GM23338 (cell line): Measurements from ENCODE around the gene MLST8. TPM values are rescaled to one million over a fixed set of nuclear protein-coding genes. Genes with fewer than 3 reads are reported as not detected.

Experiments
- CREB1 ChIP-seq: fragments of 250-450 bp; sonication (Bioruptor Pico); IDR thresholded peaks from 2 replicates; pipeline ENCODE4 v1.5.0; 2020; ENCODE audit warnings: low read depth, mild to moderate bottlenecking, moderate library complexity
- EZH2 ChIP-seq: fragments of 200-600 bp; sonication (generic); IDR thresholded peaks from one replicate; pipeline ENCODE4 v1.8.0; 2017; ENCODE audit warnings: antibody characterized with exemption, mild to moderate bottlenecking, low read depth; ENCODE audit not compliant: unreplicated experiment
- EZH2phosphoT487 ChIP-seq: fragments of 200-600 bp; sonication (generic); IDR thresholded peaks from one replicate; pipeline ENCODE4 v1.8.1; 2018; ENCODE audit warnings: antibody characterized with exemption; ENCODE audit not compliant: unreplicated experiment
- JUNB ChIP-seq: IDR thresholded peaks from one replicate; pipeline ENCODE4 v1.6.1; 2016; ENCODE audit warnings: antibody characterized with exemption; ENCODE audit not compliant: unreplicated experiment
- NANOG ChIP-seq: IDR thresholded peaks from 2 replicates; pipeline ENCODE4 v1.6.1; 2016; ENCODE audit warnings: antibody characterized with exemption, borderline replicate concordance
- POLR2AphosphoS5 ChIP-seq: IDR thresholded peaks from 2 replicates; pipeline ENCODE4 v1.6.1; 2016; ENCODE audit warnings: antibody characterized with exemption, low read depth
- STAT1 ChIP-seq: IDR thresholded peaks from one replicate; pipeline ENCODE4 v1.6.1; 2016; ENCODE audit warnings: antibody characterized with exemption; ENCODE audit not compliant: unreplicated experiment
- ZNF331 ChIP-seq: fragments of 250-450 bp; sonication (Bioruptor Pico); IDR thresholded peaks from 2 replicates; pipeline ENCODE4 v1.5.0; 2020; ENCODE audit warnings: low read depth, mild to moderate bottlenecking, moderate library complexity
- polyA plus RNA-seq: library from polyadenylated mRNA; unstranded; fragments of >200 nt; fragmentation: Nextera tagmentation; extraction: Ambion mirVana; gene quantifications from 2 replicates; pipeline ENCODE4 v1.2.1, GENCODE V29; 2016
- total RNA-seq: library from RNA; depleted of rRNA; stranded (reverse); fragments of >200 nt; shearing (Covaris generic); gene quantifications from 2 replicates; pipeline ENCODE4 v1.2.3, GENCODE V29; 2014
- TF ChIP-seq, protein P1 (sequence below): fragments of 250-450 bp; sonication (Bioruptor Pico); IDR thresholded peaks from 2 replicates; pipeline ENCODE4 v1.5.0; 2020; ENCODE audit warnings: mild to moderate bottlenecking, moderate library complexity
- TF ChIP-seq, protein P2 (sequence below): IDR thresholded peaks from one replicate; pipeline ENCODE4 v1.6.1; 2018; ENCODE audit warnings: antibody characterized with exemption; ENCODE audit not compliant: unreplicated experiment
- TF ChIP-seq, protein P3 (sequence below), 2 experiments: fragments of 200-600 bp in 1 of 2; sonication (generic) in 1 of 2; conservative IDR thresholded peaks; 2 replicates each; pipeline versions ENCODE4 v1.5.1 to v1.6.1; 2016 to 2017; ENCODE audit warnings: antibody characterized with exemption in 2 of 2, low read depth in 2 of 2, mild to moderate bottlenecking in 2 of 2, moderate library complexity in 1 of 2

Gene MLST8
- total and polyA plus RNA-seq, 2 experiments from 2014 or later, result 58.8 to 138 TPM

DNA sequence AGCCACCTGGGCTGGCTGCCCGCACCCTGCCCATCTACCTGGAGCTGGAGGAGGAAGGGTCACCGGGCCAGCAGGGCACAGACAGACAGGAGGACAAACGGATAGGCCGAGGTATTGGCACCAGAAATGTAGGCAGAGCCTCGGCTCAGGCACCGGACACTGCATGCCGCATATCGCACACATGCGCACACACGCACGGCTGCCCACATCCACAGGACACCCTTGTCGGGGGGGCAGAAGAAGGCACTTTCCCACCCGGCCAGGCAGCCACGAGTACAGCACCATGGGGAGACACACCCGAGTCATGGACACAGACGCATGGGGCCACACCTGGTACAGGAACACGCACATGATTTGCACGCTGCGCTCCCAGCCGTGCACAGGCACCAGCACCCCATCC lies 23.3 kb upstream of the MLST8 start (continued):
- TF ChIP-seq, protein P1, sequence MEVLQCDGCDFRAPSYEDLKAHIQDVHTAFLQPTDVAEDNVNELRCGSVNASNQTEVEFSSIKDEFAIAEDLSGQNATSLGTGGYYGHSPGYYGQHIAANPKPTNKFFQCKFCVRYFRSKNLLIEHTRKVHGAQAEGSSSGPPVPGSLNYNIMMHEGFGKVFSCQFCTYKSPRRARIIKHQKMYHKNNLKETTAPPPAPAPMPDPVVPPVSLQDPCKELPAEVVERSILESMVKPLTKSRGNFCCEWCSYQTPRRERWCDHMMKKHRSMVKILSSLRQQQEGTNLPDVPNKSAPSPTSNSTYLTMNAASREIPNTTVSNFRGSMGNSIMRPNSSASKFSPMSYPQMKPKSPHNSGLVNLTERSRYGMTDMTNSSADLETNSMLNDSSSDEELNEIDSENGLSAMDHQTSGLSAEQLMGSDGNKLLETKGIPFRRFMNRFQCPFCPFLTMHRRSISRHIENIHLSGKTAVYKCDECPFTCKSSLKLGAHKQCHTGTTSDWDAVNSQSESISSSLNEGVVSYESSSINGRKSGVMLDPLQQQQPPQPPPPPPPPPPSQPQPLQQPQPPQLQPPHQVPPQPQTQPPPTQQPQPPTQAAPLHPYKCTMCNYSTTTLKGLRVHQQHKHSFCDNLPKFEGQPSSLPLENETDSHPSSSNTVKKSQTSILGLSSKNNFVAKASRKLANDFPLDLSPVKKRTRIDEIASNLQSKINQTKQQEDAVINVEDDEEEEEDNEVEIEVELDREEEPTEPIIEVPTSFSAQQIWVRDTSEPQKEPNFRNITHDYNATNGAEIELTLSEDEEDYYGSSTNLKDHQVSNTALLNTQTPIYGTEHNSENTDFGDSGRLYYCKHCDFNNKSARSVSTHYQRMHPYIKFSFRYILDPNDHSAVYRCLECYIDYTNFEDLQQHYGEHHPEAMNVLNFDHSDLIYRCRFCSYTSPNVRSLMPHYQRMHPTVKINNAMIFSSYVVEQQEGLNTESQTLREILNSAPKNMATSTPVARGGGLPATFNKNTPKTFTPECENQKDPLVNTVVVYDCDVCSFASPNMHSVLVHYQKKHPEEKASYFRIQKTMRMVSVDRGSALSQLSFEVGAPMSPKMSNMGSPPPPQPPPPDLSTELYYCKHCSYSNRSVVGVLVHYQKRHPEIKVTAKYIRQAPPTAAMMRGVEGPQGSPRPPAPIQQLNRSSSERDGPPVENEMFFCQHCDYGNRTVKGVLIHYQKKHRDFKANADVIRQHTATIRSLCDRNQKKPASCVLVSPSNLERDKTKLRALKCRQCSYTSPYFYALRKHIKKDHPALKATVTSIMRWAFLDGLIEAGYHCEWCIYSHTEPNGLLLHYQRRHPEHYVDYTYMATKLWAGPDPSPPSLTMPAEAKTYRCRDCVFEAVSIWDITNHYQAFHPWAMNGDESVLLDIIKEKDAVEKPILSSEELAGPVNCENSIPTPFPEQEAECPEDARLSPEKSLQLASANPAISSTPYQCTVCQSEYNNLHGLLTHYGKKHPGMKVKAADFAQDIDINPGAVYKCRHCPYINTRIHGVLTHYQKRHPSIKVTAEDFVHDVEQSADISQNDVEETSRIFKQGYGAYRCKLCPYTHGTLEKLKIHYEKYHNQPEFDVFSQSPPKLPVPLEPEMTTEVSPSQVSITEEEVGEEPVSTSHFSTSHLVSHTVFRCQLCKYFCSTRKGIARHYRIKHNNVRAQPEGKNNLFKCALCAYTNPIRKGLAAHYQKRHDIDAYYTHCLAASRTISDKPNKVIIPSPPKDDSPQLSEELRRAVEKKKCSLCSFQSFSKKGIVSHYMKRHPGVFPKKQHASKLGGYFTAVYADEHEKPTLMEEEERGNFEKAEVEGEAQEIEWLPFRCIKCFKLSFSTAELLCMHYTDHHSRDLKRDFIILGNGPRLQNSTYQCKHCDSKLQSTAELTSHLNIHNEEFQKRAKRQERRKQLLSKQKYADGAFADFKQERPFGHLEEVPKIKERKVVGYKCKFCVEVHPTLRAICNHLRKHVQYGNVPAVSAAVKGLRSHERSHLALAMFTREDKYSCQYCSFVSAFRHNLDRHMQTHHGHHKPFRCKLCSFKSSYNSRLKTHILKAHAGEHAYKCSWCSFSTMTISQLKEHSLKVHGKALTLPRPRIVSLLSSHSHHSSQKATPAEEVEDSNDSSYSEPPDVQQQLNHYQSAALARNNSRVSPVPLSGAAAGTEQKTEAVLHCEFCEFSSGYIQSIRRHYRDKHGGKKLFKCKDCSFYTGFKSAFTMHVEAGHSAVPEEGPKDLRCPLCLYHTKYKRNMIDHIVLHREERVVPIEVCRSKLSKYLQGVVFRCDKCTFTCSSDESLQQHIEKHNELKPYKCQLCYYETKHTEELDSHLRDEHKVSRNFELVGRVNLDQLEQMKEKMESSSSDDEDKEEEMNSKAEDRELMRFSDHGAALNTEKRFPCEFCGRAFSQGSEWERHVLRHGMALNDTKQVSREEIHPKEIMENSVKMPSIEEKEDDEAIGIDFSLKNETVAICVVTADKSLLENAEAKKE (CRISPR knock-in tag), result no peak
- TF ChIP-seq NANOG (no peak), JUNB (no peak), POLR2AphosphoS5 (no peak), EZH2 (no peak), STAT1 (no peak), ZNF331 (CRISPR knock-in tag) (no peak), CREB1 (CRISPR knock-in tag) (no peak), EZH2phosphoT487 (no peak)
- TF ChIP-seq, protein P2, sequence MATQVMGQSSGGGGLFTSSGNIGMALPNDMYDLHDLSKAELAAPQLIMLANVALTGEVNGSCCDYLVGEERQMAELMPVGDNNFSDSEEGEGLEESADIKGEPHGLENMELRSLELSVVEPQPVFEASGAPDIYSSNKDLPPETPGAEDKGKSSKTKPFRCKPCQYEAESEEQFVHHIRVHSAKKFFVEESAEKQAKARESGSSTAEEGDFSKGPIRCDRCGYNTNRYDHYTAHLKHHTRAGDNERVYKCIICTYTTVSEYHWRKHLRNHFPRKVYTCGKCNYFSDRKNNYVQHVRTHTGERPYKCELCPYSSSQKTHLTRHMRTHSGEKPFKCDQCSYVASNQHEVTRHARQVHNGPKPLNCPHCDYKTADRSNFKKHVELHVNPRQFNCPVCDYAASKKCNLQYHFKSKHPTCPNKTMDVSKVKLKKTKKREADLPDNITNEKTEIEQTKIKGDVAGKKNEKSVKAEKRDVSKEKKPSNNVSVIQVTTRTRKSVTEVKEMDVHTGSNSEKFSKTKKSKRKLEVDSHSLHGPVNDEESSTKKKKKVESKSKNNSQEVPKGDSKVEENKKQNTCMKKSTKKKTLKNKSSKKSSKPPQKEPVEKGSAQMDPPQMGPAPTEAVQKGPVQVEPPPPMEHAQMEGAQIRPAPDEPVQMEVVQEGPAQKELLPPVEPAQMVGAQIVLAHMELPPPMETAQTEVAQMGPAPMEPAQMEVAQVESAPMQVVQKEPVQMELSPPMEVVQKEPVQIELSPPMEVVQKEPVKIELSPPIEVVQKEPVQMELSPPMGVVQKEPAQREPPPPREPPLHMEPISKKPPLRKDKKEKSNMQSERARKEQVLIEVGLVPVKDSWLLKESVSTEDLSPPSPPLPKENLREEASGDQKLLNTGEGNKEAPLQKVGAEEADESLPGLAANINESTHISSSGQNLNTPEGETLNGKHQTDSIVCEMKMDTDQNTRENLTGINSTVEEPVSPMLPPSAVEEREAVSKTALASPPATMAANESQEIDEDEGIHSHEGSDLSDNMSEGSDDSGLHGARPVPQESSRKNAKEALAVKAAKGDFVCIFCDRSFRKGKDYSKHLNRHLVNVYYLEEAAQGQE, result no peak
- TF ChIP-seq, protein P3, sequence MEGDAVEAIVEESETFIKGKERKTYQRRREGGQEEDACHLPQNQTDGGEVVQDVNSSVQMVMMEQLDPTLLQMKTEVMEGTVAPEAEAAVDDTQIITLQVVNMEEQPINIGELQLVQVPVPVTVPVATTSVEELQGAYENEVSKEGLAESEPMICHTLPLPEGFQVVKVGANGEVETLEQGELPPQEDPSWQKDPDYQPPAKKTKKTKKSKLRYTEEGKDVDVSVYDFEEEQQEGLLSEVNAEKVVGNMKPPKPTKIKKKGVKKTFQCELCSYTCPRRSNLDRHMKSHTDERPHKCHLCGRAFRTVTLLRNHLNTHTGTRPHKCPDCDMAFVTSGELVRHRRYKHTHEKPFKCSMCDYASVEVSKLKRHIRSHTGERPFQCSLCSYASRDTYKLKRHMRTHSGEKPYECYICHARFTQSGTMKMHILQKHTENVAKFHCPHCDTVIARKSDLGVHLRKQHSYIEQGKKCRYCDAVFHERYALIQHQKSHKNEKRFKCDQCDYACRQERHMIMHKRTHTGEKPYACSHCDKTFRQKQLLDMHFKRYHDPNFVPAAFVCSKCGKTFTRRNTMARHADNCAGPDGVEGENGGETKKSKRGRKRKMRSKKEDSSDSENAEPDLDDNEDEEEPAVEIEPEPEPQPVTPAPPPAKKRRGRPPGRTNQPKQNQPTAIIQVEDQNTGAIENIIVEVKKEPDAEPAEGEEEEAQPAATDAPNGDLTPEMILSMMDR (conservative IDR thresholded peaks at IDR 0.05; ENCODE audit: low read depth in 2 of 2), result no peak
